ENCODE data around the gene ZNF276.

GRCh38 chr16:89711601-89712273 is 9.6 kb upstream of the ZNF276 start:
- TF ChIP-seq CTCF (IDR thresholded peaks at IDR 0.05; ENCODE audit: low read depth, low read length): no peak
- no peak for TF ChIP-seq EZH2phosphoT487 (IDR thresholded peaks at IDR 0.05; ENCODE audit: low read depth)

Data from OCI-LY3 (cell line).